SK-N-MC (cell line): ENCODE measurements around the gene APP.

Experiments used
- DNase-seq: peaks from one replicate; pipeline ENCODE4 v3.0.0-alpha.2; 2011; ENCODE audit warnings: low read depth, low spot score
- H3K27ac ChIP-seq: fragments of 200-600 bp; sonication (generic); 2 replicates; pipeline ENCODE4 v1.5.1; 2016; ENCODE audit warnings: mixed run types
- H3K36me3 ChIP-seq: fragments of 200-600 bp; sonication (generic); 2 replicates; pipeline ENCODE4 v1.6.1; 2017; ENCODE audit warnings: antibody characterized with exemption, low read length, mixed read lengths; ENCODE audit not compliant: insufficient read depth
- H3K4me3 ChIP-seq: fragments of 200-600 bp; sonication (generic); 2 replicates; pipeline ENCODE4 v1.5.1; 2016
- H3K9ac ChIP-seq: fragments of 200-600 bp; sonication (generic); 2 replicates; pipeline ENCODE4 v1.8.0; 2017; ENCODE audit warnings: mixed run types, mixed read lengths; ENCODE audit not compliant: insufficient read length
- H3K9me3 ChIP-seq: fragments of 200-600 bp; sonication (generic); 2 replicates; pipeline ENCODE4 v1.6.1; 2017; ENCODE audit warnings: low read depth, mild to moderate bottlenecking, antibody characterized with exemption, low read length, moderate library complexity, mixed read lengths
- EZH2 ChIP-seq: fragments of 200-600 bp; sonication (generic); IDR thresholded peaks from one replicate; pipeline ENCODE4 v1.6.1; 2017; ENCODE audit warnings: antibody characterized with exemption
- FOXP2 ChIP-seq: optimal IDR thresholded peaks from 2 replicates; pipeline ENCODE3; 2011; ENCODE audit warnings: mild to moderate bottlenecking, moderate library complexity; ENCODE audit not compliant: insufficient read depth; ENCODE audit errors: extremely low read length, control extremely low read depth
- POLR2AphosphoS5 ChIP-seq: IDR thresholded peaks from 2 replicates; pipeline ENCODE4 v1.6.1; 2012; ENCODE audit warnings: mild to moderate bottlenecking, low read depth, low read length, borderline replicate concordance

Gene APP

DNA sequence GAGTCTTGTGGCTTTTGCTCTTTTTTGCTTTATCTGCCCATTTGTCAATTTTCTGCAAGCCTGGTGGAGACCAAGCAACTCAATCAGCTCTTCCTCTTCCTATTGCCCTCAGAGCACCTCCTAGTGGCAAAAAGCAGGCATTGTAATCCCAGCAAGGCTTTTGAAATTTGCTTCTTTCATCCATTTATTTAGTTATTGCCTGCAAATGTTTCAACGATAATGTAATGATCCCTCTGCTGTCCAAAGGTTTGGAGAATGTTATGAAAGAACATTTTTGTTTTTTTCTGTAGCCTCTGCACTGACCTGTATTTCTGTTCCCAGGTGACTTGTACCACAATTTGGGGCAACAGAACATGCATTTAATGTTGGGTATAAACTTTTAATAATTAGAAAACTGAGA lies 308.0 kb downstream of the APP start:
- no peaks in the 10 kb centered on the region for H3K36me3 ChIP-seq
- H3K27ac ChIP-seq: no peak overlapping the region
- H3K9ac ChIP-seq: no peak overlapping the region
- H3K4me3 ChIP-seq: no peak overlapping the region
- DNase-seq: no peak
- no peaks in the 10 kb centered on the region for H3K9me3 ChIP-seq
- TF ChIP-seq EZH2: no peak
- no peak for TF ChIP-seq POLR2AphosphoS5
- no peak for TF ChIP-seq FOXP2

DNA sequence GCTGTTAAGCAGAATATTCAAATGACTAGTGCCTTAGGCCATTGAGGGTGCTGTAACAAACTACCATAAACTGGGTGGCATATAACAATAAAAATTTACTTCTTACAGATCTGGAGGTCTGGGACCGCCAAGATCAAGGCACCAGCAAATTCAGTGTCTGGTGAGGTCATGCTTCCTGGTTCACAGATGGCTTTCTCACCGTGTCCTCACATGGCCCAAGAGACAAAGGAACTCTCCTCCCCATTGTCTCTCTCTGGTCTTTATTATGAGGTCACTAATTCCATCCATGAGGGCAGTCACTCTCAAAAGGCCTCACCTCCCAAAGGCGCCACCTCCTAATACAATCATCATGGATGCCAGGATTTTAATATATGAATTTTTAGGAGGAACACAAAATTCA lies 308.5 kb downstream of the APP start:
- Histone ChIP-seq H3K9me3 (no peaks in the 10 kb centered on the region), H3K36me3 (no peaks in the 10 kb centered on the region), H3K9ac (no peak overlapping the region), H3K27ac (no peak overlapping the region), H3K4me3 (no peak overlapping the region)
- no peak for DNase-seq
- TF ChIP-seq EZH2 (no peak), POLR2AphosphoS5 (no peak), FOXP2 (no peak)

DNA sequence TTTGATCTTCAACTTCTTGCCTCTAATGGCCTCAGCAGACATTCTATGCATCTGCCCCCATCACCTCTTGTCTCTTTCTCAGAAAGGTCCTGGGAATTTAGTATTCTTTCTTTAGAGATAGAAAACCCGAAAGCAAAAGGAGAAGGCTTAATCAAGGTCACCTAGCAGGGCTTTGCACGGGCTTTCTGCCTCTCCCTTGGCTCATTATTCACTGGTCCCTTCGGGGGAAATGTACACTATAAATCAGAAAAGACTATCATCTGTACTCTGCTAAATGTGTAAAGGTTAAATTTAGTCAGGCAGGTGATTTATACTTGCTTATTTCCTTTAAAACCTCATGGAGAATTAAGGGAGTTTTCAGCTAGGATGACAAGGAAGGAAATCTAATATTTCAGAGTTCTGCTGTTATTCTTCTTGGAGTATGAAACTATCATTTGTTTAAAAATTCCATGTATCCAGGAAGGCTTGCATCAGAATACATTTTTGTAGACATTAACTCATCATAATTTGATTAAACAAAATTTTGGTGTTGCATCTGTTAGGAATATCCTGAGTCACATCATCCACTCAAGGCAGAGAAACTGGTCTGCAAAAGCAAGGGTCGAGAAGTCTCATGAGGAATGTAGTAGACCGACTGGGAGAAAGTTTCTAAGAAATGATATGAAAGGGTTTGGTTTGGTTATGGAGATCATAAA lies 311.2 kb downstream of the APP start:
- no peak for DNase-seq
- no peaks in the 10 kb centered on the region for H3K36me3 ChIP-seq
- TF ChIP-seq POLR2AphosphoS5 (no peak), EZH2 (no peak), FOXP2 (no peak)
- no peaks in the 10 kb centered on the region for H3K9me3 ChIP-seq
- H3K9ac ChIP-seq: no peak overlapping the region
- peak overlapping the region; percentile 32; the same call in 1 of the 2 replicates for H3K4me3 ChIP-seq
- H3K27ac ChIP-seq: no peak overlapping the region

DNA sequence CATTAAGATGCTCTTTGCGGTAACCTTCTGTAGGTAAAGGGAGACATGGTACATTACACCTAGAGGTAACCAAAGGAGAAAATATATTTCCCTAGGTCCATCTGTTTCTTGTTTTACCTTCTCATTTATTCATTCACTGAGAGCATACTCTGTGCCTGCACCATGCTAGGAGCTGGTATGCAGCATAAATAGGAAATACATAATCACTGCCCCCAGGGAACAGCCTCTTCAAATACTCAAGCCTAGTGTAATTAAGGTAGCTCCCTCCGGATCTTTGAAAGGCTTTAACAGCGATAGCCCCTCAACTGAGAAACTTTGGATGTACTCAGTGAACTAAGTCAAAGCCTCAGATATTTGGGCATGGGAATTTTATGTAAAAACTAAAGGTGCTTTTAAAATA lies 312.2 kb downstream of the APP start:
- Histone ChIP-seq H3K4me3 (peak overlapping the region; percentile 32; the same call in 1 of the 2 replicates), H3K9me3 (no peaks in the 10 kb centered on the region), H3K36me3 (no peaks in the 10 kb centered on the region), H3K9ac (no peak overlapping the region), H3K27ac (0 out of 2 replicates have a peak overlapping the region, but pooled peaks have one; percentile 6)
- TF ChIP-seq EZH2 (no peak), FOXP2 (peak; percentile 59), POLR2AphosphoS5 (no peak; the same call in 1 of the 2 replicates)
- peak; percentile 86 for DNase-seq

DNA sequence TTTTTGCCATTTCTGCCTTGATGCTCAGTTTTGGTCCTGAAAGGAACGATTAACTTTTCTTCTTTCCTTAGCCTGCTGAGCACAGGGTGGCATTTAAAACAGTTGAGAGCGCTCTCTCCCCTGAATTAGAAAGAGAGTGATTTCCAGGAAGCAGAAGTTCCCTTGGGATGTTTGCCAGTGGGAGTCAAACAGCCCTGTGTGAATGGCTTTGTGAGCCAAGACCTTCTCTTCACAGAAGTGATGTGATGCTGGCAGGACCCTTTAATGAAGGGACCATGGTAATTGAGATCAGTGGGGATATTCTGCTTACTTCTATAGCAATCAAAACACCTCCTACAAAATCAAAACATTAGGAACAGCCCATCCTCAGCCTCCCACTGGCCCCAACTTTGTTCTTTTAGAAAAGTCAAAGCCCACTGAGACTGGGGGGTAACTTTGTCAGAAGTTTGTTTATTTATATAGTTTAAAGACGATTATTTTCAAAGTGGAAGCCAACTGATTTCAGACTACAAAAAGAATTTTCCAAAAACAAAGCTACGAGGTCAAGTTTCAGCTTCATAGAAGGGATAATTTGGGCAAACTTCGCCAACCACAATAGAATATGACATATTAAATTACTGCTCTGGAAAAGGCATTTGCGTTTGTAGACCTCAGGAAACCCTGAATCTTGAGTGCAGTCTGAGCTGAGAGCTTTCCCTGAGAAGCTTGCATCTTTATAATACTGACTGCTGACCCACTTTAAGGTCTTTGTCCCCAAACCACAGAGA lies 313.1 kb downstream of the APP start:
- H3K27ac ChIP-seq: 0 out of 2 replicates have a peak overlapping the region, but pooled peaks have one; percentile 6
- TF ChIP-seq EZH2: no peak
- TF ChIP-seq FOXP2: no peak
- no peak for TF ChIP-seq POLR2AphosphoS5
- DNase-seq: no peak
- no peaks in the 10 kb centered on the region for H3K36me3 ChIP-seq
- H3K9ac ChIP-seq: no peak overlapping the region
- H3K9me3 ChIP-seq: no peaks in the 10 kb centered on the region
- 0 out of 2 replicates have a peak overlapping the region, but pooled peaks have one; percentile 7 for H3K4me3 ChIP-seq

DNA sequence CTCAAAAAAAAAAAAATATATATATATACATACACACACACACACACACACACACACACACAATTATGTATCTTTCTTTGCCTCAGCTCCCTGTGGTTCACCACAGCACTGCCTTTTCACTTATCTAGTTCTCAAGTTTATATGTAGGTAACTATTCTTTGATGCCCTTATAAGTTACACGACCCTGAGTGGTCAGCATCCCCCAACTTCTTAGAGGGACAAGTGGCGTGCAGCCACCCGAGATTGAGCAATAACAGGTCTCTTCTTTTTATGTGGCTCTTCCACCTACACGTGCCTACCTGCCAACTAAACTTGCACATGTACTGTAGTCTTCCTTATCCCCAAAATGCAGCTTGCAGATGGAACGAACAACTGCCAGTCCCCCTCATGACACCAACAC lies 315.0 kb downstream of the APP start:
- Histone ChIP-seq H3K9ac (no peak overlapping the region), H3K9me3 (no peaks in the 10 kb centered on the region), H3K27ac (no peak overlapping the region), H3K4me3 (no peak overlapping the region), H3K36me3 (no peaks in the 10 kb centered on the region)
- DNase-seq: no peak
- TF ChIP-seq EZH2 (no peak), FOXP2 (no peak), POLR2AphosphoS5 (no peak)

DNA sequence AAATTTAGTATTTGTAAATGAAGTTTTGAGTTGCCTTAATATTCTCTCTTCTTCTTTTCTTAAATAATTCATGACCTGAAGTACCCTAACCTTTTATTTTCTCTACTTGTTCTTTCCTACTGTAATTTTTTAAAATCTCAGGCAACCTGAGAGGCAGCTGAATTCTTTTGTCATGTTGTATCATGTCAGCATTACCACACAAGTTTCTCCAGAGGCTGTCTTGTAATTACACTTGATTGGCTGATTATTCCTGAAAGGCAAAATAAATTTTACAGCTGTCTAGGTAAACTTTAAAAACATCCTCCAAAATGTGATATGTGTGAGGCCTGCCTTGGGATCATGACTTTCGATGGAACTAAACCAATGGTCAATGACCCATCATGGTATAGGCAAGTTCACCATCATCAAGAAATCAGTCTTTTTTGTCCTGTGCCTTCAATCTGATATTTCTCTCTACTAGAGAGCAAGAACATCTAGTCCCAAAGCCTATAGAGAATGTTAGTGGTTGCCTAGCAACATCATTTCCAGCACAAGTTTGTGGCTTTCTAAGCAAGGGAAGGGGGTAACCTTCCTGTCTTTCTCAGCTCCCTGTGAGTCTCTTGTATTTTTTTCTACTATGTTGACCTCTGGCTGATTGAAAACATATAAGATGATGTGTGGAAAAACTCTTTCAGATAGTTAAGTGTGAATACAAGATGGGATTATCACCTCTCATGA lies 320.3 kb downstream of the APP start:
- no peak for TF ChIP-seq POLR2AphosphoS5
- no peak for TF ChIP-seq FOXP2
- no peak for TF ChIP-seq EZH2
- Histone ChIP-seq H3K27ac (no peak overlapping the region), H3K9me3 (no peaks in the 10 kb centered on the region), H3K9ac (no peak overlapping the region), H3K4me3 (no peak overlapping the region), H3K36me3 (no peaks in the 10 kb centered on the region)
- no peak for DNase-seq

DNA sequence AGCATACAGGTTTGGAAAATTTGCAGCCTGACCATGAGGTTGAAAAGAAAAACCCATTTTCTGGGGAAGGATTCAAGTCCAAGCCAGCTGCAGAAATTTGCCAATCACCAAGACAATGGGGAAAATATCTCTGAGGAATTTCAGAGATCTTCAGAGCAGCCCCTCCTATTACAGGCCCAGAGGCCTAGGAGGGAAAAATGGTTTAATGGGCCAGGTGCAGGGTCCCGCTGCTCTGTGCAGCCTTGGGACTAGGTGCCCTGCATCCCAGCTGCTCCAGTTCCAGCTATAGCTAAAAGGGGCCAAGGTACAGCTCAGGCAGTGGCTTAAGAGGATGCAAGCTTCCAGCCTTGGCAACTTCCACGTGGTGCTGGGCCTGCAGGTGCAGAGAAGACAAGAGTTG lies 322.3 kb downstream of the APP start:
- H3K27ac ChIP-seq: no peak overlapping the region
- H3K9me3 ChIP-seq: no peaks in the 10 kb centered on the region
- H3K9ac ChIP-seq: no peak overlapping the region
- no peak for TF ChIP-seq FOXP2
- TF ChIP-seq POLR2AphosphoS5: no peak
- no peak for TF ChIP-seq EZH2
- no peak overlapping the region for H3K4me3 ChIP-seq
- no peak for DNase-seq
- no peaks in the 10 kb centered on the region for H3K36me3 ChIP-seq
